HG02588 (cell line): ENCODE data around the gene SMOC2.

Experiments
- ATAC-seq: cut with Tn5 transposase; IDR thresholded peaks from one replicate; pipeline ENCODE4 v1.9.1; 2021; ENCODE audit warnings: mild to moderate bottlenecking, moderate library complexity; ENCODE audit not compliant: unreplicated experiment

Gene SMOC2

GRCh38 chr6:168641446-168641845 lies 200.5 kb downstream of the SMOC2 start:
- ATAC-seq = no peak

- no peak for ATAC-seq
These were observed 202.4 kb downstream of the SMOC2 start for GRCh38 chr6:168643401-168643800.

GRCh38 chr6:168645326-168645725 lies 204.3 kb downstream of the SMOC2 start:
- ATAC-seq = no peak

DNA sequence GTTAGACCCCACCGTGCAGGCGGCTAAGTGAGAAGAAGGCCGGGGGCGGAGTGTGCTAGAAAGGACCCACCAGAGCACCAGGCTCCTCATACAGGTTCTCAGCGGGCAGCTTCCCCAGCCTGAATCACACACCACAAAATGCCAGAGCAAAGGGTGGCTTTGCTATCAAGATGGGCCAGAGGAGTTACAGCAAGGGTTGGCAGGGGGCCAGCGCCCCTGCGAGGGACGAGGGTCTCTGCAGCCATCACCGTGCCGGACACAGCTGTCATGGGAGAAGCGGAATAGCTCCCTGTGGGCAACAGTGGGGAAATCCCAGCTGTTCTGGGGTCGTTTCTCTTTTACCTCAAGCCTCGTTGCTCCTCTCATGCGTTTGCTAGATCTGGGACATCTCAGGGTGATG lies 206.3 kb downstream of the SMOC2 start:
- ATAC-seq = no peak

- ATAC-seq = no peak
These were observed 207.5 kb downstream of the SMOC2 start for GRCh38 chr6:168648240-168649125.

GRCh38 chr6:168649209-168649608 lies 208.2 kb downstream of the SMOC2 start:
- no peak for ATAC-seq

GRCh38 chr6:168650671-168651111 lies 209.7 kb downstream of the SMOC2 start:
- no peak for ATAC-seq

DNA sequence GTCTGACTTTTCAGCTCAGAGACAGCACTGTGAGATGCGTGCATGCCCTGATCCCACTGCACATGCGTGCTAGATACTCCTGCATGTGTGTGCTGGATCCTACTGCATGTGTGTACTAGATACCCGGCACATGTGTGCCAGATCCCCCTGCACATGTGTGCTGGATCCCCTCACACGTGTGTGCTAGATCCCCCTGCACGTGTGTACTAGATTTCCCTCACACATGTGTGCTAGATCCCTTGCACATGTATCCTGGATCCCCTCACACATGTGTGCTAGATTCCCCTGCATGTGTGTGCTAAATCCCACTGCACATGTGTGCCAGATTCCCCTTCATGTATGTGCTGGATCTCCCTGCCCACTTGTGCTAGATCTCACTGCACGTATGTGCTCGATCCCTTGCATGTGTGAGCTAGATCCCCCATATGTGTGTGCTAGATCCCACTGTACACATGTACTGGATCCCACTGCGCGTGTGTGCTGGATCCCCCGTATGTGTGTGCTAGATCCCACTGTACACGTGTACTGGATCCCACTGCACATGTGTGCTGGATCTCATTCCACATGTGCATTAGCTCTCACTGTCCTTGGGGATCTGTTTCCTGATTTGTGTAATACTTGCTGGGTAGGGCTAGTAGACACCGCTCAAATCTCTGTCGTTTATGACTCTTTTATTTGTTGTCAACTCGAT lies 214.6 kb downstream of the SMOC2 start:
- ATAC-seq = no peak

DNA sequence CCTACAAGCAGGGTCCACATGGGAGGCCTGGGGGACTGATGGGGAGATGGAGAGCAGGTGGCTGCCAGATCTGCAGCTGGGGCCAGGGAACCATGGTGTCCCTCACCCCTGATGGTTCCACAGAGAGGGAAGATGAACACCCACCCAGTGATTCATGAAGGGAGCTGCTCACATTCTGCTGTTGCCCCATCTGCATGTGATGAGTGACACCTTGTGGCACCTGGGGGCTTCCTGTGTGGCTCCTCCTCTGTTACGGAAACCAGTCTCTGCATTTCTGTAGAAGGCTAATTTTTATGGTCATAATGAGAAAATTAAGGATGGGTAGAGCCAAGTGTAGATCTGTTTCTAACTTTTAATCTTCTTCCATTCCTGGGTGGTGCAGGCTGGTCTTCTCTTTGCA lies 217.1 kb downstream of the SMOC2 start:
- ATAC-seq = no peak

DNA sequence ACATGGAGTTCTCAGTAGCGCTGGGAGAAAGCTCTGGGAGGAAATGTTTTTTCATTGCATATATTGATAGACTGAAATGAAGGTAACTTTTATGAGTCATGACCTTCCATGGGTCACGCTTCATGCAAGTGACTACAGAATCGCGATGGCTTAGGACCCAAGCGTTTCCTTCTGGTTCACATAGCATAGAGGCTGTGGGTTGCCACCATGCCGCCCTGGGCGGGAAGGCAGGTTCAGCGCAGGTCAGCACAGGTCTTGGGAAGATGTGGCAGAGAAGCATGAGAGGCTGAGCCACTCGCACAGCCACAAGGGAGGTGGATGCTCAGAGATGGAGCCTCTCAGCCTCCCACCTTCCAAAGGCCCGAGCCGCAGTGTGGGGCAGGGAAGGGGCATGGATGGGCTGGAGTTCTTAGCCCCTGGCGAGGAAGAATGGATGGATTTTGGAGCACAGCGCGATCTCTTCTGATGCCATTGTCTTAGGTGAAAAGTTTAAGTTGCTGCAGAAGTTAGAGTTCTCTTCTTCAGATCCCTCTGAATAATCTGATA lies 219.5 kb downstream of the SMOC2 start:
- ATAC-seq = no peak

DNA sequence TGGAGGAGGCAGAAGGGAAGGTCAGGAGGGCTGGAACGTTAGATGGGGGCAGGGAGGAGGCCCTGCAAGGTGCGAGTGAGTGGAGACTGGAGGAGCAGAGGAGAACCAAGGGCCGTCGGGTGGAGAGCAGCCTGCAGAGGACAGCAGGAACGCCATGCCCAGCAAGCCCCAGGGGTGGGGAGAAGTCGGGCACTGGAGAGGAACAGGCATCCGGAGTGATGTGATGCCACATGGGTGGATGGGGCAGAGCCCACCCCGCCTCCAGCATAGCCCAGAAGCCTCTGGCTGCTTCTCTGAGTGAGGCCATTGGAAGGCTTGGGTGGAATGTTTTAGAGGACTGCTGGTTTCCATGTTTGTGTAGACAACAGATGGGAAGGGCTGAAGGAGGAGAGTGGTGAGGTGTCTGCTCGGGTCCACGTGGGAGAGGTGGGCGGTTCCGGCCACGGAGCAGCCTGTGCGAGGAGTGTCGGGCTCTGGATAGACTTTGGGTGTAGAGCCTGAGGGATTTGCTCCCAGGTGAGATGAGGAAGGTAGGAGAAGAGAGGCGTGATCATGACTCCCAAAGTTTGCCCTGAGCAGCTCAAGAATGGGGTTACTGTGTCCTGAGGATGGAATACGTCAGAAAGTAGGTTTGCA lies 221.4 kb downstream of the SMOC2 start:
- no peak for ATAC-seq

DNA sequence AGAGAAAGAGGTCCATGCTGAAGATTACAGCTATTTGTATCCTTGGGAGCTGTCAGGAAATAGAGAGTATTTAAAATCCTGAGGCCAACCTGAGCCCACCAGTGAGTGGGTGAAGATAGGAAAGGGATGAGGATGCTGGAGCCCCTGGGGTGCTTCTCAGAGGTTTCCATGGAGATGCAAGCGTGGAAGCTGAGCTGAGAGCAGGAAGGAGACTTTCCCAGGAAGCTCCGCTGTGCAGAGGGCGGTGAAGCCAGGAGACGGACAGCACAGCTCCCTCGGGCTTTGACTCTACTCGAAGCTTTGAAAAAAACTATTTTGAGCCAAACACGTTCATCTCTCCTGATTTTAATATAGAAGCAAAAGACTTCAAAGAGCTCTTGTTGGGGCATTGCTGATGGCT lies 222.1 kb downstream of the SMOC2 start:
- ATAC-seq = no peak

DNA sequence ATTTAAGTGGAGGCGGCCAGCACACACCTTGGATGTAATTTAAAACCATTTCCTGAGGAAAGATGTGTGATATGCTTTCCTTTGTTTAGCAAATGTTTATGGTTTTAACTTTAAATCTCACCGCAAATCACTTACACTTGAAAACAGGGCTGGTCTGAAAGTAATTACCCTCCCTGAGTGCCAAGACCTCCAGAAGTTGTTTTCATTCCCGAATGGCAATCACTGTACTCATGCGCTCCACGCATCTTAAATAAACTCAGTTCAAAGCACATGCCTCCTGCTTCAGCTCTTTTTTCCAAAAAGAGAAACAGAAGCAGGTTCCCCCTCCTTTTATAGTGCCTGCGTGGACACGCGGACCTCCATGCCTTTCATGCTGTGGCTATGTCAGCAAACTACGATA lies 224.0 kb downstream of the SMOC2 start:
- no peak for ATAC-seq

DNA sequence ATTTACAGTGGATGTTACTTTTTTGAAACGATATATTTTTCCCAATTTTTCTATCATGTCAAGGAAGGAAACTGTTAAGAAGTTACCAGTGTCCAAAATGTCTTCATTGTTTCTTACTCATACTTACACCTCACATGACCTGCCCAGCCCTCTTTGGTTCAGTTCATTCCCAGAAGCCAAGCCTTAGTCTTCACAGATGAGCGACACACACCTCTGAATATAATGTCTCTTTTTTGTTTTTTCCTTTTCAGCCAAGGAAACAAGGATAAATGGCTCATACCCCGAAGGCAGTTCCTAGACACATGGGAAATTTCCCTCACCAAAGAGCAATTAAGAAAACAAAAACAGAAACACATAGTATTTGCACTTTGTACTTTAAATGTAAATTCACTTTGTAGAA lies 225.2 kb downstream of the SMOC2 start:
- no peak for ATAC-seq

DNA sequence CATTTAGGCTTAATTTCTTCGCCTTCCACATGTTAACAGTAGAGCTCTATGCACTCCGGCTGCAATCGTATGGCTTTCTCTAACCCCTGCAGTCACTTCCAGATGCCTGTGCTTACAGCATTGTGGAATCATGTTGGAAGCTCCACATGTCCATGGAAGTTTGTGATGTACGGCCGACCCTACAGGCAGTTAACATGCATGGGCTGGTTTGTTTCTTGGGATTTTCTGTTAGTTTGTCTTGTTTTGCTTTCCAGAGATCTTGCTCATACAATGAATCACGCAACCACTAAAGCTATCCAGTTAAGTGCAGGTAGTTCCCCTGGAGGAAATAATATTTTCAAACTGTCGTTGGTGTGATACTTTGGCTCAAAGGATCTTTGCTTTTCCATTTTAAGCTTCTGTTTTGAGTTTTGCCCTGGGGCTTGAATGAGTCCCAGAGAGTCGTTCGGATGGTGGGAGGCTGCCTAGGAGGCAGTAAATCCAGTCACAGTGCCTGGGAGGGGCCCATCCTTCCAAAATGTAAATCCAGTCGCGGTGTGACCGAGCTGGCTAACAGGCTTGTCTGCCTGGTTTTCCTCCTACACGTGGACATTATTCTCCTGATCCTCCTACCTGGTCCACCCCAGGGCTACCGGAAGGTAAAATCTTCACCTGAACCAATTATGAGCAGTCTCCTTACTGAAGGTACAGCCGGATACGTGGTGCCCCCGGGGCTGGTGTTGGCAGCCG lies 225.9 kb downstream of the SMOC2 start:
- ATAC-seq = no peak

DNA sequence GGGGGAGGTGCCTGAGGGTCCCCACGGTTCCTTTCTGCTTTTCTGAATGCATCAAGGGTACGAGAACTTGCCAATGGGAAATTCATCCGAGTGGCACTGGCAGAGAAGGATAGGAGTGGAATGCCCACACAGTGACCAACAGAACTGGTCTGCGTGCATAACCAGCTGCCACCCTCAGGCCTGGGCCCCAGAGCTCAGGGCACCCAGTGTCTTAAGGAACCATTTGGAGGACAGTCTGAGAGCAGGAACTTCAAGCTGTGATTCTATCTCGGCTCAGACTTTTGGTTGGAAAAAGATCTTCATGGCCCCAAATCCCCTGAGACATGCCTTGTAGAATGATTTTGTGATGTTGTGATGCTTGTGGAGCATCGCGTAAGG lies 226.4 kb downstream of the SMOC2 start:
- ATAC-seq = no peak

GRCh38 chr6:168670401-168670985 lies 229.5 kb downstream of the SMOC2 start:
- no peak for ATAC-seq

DNA sequence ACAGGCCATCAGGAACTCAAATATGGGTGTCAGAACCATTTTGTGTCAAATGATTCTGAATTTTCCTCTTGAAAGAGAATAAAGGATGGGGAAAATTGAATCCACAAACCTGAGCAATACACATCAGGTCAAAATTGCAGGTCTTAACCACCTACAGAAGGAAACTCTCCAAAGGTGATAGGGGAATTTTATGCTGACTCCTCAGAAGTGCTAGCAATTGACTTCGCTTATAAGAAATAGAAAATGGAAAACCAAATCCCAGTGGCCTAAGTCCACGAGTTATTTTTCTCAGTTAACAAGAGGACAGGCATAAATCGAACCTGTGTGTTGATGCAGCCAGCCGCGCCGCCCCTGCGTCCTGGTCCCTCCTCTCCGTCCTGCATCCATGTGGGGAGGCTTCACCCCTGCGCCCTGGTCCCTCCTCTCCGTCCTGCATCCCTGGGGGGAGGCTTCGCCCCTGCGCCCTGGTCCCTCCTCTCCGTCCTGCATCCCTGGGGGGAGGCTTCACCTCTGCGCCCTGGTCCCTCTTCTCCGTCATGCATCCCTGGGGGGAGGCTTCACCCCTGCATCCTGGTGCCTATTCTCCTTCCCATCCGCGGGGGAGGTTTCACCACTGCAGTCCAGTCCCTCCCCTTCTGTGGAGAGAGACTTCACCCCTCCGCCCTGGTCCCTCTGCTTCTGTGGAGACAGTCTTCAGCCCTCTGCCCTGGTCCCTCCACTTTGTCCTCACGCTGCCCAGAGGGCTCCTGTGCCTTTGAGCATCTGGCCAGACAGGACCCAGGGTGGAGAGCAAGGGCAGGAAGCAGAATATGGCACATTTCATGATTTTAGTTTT lies 230.3 kb downstream of the SMOC2 start:
- no peak for ATAC-seq

DNA sequence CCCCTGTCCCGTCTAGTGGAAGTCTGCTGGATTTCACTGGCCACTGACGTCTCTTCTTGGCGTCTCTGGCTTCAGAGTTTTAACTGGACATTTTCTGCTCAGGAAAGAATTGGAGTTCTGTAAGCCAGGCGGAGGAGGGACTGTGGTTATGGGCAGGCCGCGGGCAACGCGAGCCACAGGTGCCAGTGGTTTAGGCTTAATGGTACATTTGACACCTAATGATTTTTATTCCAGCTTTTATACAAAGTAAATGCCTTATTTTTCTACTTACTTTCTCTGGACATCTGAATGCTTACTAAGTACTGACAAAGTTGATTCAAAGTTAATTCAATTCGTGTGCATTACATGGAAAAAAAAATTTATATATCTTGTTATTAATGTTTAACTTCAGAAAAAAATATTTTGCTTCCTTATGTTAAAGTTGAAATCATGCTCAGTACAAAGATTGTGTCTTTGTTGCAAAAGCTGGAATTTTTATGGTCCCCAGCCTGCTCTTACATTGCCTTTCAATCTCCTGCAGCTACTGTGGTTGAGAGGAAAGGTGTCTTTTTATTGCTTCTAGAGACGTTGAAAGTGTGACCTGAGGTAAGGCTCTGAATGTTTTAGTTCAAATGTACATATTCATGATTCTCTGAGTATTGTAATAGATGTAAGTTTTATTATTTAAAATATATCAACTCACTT lies 231.0 kb downstream of the SMOC2 start:
- no peak for ATAC-seq
